HepG2 (cell line): Measurements from ENCODE around the gene NDRG2. TPM values are rescaled to one million over a fixed set of nuclear protein-coding genes. Genes with fewer than 3 reads are reported as not detected.
A peak's percentile ranks its signal among the peaks of the same experiment; 100 is the strongest.

Experiments
- CBX2 ChIP-seq, 2 experiments: fragments of 200-600 bp in 1 of 2; sonication (generic); formaldehyde crosslinking in 1 of 2; IDR thresholded peaks; 2 replicates each; pipeline versions ENCODE4 v1.7.0 to v1.8.1; 2018 to 2022; ENCODE audit warnings: low read depth in 2 of 2, low read length in 1 of 2, mild to moderate bottlenecking in 1 of 2, missing genetic modification reagents in 1 of 2
- RFXAP ChIP-seq: sonication (generic); formaldehyde crosslinking; IDR thresholded peaks from 2 replicates; pipeline ENCODE4 v1.4.0; 2020; ENCODE audit warnings: missing genetic modification reagents, borderline replicate concordance
- SIN3B ChIP-seq: fragments of 150-350 bp; IDR thresholded peaks from 2 replicates; pipeline ENCODE4 v1.6.1; 2014; ENCODE audit warnings: low read length
- SUZ12 ChIP-seq: fragments of 150-350 bp; IDR thresholded peaks from 2 replicates; pipeline ENCODE4 v1.6.1; 2014; ENCODE audit warnings: low read depth, low read length
- ZFYVE20 ChIP-seq: sonication (generic); formaldehyde crosslinking; IDR thresholded peaks from 2 replicates; pipeline ENCODE4 v1.8.0; 2023; ENCODE audit warnings: low read depth, mild to moderate bottlenecking, moderate library complexity, missing genetic modification reagents, borderline replicate concordance
- ZNF616 ChIP-seq: sonication (generic); formaldehyde crosslinking; IDR thresholded peaks from 2 replicates; pipeline ENCODE4 v1.5.0; 2020; ENCODE audit warnings: low read depth, mild to moderate bottlenecking, missing genetic modification reagents
- ZNF629 ChIP-seq: sonication (generic); formaldehyde crosslinking; conservative IDR thresholded peaks from 2 replicates; pipeline ENCODE4 v1.5.0; 2020; ENCODE audit warnings: missing genetic modification reagents
- ZNF672 ChIP-seq: sonication (generic); formaldehyde crosslinking; IDR thresholded peaks from 2 replicates; pipeline ENCODE4 v1.8.1; 2022; ENCODE audit warnings: missing genetic modification reagents
- polyA plus RNA-seq, 8 experiments: library from polyadenylated mRNA; depleted of rRNA in 3 of 8; stranded (reverse) in 7 of 8; unstranded in 1 of 8; fragments of >200 nt; fragmentation: Illumina TruSeq in 4 of 8; extraction: Trizol in 4 of 8; gene quantifications; 2 replicates each; pipeline versions ENCODE4 v1.2.1 to v1.2.3, GENCODE V29; 2011 to 2016; ENCODE audit warnings: low read depth in 4 of 8, missing spikeins in 1 of 8, mixed read lengths in 1 of 8; ENCODE audit not compliant: insufficient read depth in 1 of 8
- total RNA-seq, 5 experiments: library from RNA; depleted of rRNA; stranded (reverse); fragments of >200 nt; fragmentation: Illumina TruSeq; extraction: Trizol; gene quantifications; 2 replicates each; pipeline ENCODE4 v1.2.3, GENCODE V29; 2016; ENCODE audit warnings: low read depth in 1 of 5
- TF ChIP-seq, protein P1 (sequence below): IDR thresholded peaks from 2 replicates; pipeline ENCODE4 v1.6.1; 2016; ENCODE audit warnings: mild to moderate bottlenecking
- TF ChIP-seq, protein P2 (sequence below): sonication (generic); formaldehyde crosslinking; IDR thresholded peaks from 2 replicates; pipeline ENCODE4 v1.4.0; 2020; ENCODE audit warnings: missing genetic modification reagents; ENCODE audit errors: not compliant biosample characterization
- TF ChIP-seq, protein P3 (sequence below): IDR thresholded peaks from 2 replicates; pipeline ENCODE4 v1.6.1; 2016; ENCODE audit warnings: missing biosample characterization, missing genetic modification reagents, low read depth
- TF ChIP-seq, protein P4 (sequence below): sonication (generic); formaldehyde crosslinking; IDR thresholded peaks from 2 replicates; pipeline ENCODE4 v1.4.0; 2020; ENCODE audit warnings: mild to moderate bottlenecking, missing genetic modification reagents
- TF ChIP-seq, protein P5 (sequence below), 2 experiments: sonication (generic) in 1 of 2; formaldehyde crosslinking in 1 of 2; IDR thresholded peaks; 2 replicates each; pipeline versions ENCODE4 v1.6.1 to v1.9.0; 2014 to 2022; ENCODE audit warnings: antibody characterized with exemption in 1 of 2, borderline replicate concordance in 1 of 2, inconsistent platforms in 1 of 2, low read depth in 1 of 2, missing genetic modification reagents in 1 of 2
- TF ChIP-seq, protein P6 (sequence below): sonication (generic); formaldehyde crosslinking; IDR thresholded peaks from 2 replicates; pipeline ENCODE4 v1.5.0; 2020; ENCODE audit warnings: mild to moderate bottlenecking, missing genetic modification reagents

NDRG2 gene
- total and polyA plus RNA-seq, 2 of the 13 experiments (the other 11 are each of a cell fraction or from before 2014, with no cell fraction given), result 27.2 to 189 TPM

DNA sequence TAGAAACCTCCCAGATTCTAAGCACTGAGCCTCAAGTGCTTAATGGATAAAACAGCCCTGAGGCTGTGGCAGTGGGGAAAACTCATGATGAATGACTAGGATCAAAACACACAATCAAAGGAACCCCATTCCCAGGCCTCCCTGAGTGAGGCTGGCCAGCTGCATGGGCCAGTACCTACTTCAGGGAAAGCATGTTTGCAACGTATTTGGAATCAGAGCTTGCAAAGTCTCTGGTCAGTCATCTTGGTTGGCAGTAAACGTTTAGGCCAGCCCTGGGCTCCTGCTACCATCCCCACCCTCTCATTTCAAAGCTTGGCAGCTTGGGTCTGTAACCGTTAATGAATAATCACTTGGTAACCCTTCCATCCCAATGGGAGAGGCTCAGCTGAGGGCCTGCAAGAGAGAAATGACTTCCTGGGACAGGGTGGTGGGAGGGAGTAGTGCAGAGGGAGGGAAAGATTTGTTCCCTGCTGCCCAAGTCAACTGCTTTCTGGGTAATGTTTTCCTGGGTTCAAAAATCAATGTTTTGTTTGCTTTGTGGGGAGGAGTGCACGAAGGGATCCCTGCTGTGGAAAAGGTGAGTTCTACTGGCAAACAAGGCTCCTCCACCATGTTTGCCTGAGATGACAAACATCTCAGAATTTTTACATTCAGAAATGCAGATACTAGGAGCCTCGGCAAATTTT lies 30.7 kb upstream of the NDRG2 start (continued):
- TF ChIP-seq ZNF616, result no peak
- TF ChIP-seq, protein P1, sequence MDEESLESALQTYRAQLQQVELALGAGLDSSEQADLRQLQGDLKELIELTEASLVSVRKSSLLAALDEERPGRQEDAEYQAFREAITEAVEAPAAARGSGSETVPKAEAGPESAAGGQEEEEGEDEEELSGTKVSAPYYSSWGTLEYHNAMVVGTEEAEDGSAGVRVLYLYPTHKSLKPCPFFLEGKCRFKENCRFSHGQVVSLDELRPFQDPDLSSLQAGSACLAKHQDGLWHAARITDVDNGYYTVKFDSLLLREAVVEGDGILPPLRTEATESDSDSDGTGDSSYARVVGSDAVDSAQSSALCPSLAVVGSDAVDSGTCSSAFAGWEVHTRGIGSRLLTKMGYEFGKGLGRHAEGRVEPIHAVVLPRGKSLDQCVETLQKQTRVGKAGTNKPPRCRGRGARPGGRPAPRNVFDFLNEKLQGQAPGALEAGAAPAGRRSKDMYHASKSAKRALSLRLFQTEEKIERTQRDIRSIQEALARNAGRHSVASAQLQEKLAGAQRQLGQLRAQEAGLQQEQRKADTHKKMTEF (CRISPR knock-in tag), result peak; percentile 80
- no peak for TF ChIP-seq CBX2 (IDR thresholded peaks at IDR 0.05; ENCODE audit: low read depth, low read length)
- TF ChIP-seq CBX2 (CRISPR knock-in tag; IDR thresholded peaks at IDR 0.05; ENCODE audit: low read depth), result no peak
- TF ChIP-seq ZNF672 (CRISPR knock-in tag), result no peak
- no peak for TF ChIP-seq ZNF629
- TF ChIP-seq, protein P2, sequence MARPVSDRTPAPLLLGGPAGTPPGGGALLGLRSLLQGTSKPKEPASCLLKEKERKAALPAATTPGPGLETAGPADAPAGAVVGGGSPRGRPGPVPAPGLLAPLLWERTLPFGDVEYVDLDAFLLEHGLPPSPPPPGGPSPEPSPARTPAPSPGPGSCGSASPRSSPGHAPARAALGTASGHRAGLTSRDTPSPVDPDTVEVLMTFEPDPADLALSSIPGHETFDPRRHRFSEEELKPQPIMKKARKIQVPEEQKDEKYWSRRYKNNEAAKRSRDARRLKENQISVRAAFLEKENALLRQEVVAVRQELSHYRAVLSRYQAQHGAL, result peak; percentile 37
- peak; percentile 87 for TF ChIP-seq RFXAP (CRISPR knock-in tag)
- no peak for TF ChIP-seq ZFYVE20 (CRISPR knock-in tag)
- TF ChIP-seq, protein P3, sequence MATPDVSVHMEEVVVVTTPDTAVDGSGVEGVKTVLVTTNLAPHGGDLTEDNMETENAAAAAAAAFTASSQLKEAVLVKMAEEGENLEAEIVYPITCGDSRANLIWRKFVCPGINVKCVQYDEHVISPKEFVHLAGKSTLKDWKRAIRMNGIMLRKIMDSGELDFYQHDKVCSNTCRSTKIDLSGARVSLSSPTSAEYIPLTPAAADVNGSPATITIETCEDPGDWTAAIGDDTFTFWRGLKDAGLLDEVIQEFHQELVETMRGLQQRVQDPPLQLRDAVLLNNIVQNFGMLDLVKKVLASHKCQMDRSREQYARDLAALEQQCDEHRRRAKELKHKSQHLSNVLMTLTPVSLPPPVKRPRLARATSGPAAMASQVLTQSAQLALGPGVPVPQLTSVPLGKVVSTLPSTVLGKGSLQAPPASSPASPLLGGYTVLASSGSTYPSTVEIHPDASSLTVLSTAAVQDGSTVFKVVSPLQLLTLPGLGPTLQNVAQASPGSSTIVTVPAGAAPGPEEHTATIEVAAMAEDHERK (CRISPR knock-in tag), result no peak
- TF ChIP-seq, protein P4, sequence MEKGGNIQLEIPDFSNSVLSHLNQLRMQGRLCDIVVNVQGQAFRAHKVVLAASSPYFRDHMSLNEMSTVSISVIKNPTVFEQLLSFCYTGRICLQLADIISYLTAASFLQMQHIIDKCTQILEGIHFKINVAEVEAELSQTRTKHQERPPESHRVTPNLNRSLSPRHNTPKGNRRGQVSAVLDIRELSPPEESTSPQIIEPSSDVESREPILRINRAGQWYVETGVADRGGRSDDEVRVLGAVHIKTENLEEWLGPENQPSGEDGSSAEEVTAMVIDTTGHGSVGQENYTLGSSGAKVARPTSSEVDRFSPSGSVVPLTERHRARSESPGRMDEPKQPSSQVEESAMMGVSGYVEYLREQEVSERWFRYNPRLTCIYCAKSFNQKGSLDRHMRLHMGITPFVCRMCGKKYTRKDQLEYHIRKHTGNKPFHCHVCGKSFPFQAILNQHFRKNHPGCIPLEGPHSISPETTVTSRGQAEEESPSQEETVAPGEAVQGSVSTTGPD, result no peak
- TF ChIP-seq SIN3B, result no peak
- TF ChIP-seq SUZ12, result no peak
- TF ChIP-seq, protein P5, sequence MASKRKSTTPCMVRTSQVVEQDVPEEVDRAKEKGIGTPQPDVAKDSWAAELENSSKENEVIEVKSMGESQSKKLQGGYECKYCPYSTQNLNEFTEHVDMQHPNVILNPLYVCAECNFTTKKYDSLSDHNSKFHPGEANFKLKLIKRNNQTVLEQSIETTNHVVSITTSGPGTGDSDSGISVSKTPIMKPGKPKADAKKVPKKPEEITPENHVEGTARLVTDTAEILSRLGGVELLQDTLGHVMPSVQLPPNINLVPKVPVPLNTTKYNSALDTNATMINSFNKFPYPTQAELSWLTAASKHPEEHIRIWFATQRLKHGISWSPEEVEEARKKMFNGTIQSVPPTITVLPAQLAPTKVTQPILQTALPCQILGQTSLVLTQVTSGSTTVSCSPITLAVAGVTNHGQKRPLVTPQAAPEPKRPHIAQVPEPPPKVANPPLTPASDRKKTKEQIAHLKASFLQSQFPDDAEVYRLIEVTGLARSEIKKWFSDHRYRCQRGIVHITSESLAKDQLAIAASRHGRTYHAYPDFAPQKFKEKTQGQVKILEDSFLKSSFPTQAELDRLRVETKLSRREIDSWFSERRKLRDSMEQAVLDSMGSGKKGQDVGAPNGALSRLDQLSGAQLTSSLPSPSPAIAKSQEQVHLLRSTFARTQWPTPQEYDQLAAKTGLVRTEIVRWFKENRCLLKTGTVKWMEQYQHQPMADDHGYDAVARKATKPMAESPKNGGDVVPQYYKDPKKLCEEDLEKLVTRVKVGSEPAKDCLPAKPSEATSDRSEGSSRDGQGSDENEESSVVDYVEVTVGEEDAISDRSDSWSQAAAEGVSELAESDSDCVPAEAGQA (IDR thresholded peaks at IDR 0.05; ENCODE audit: low read depth), result peak; percentile 71; the same call in 1 of the 2 replicates
- TF ChIP-seq, protein P5 (CRISPR knock-in tag; IDR thresholded peaks at IDR 0.05; ENCODE audit: borderline replicate concordance), result no peak
- TF ChIP-seq, protein P6, sequence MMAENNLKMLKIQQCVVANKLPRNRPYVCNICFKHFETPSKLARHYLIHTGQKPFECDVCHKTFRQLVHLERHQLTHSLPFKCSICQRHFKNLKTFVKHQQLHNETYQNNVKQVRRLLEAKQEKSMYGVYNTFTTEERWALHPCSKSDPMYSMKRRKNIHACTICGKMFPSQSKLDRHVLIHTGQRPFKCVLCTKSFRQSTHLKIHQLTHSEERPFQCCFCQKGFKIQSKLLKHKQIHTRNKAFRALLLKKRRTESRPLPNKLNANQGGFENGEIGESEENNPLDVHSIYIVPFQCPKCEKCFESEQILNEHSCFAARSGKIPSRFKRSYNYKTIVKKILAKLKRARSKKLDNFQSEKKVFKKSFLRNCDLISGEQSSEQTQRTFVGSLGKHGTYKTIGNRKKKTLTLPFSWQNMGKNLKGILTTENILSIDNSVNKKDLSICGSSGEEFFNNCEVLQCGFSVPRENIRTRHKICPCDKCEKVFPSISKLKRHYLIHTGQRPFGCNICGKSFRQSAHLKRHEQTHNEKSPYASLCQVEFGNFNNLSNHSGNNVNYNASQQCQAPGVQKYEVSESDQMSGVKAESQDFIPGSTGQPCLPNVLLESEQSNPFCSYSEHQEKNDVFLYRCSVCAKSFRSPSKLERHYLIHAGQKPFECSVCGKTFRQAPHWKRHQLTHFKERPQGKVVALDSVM (CRISPR knock-in tag), result peak; percentile 8; the same call in 1 of the 2 replicates
